Measurements from ENCODE around the gene CPEB1. TPM values are rescaled to one million over a fixed set of nuclear protein-coding genes. Genes with fewer than 3 reads are reported as not detected.

Gene CPEB1
- total and polyA plus RNA-seq, 2 donors from 2014 or later = 1.4 to 1.6 TPM

GRCh38 chr15:82553846-82554245 is 93.3 kb downstream of the CPEB1 start:
- Histone ChIP-seq H3K27me3 (ENCODE audit: control insufficient read depth, insufficient read depth, low read length) (no peaks in the 10 kb centered on the region), H3K4me1 (ENCODE audit: control insufficient read depth in 2 of 3, insufficient read depth in 2 of 3, low read depth in 1 of 3, low read length in 3 of 3) (no peaks in the 10 kb centered on the region), H3K4me3 (ENCODE audit: low read length in 3 of 3) (no peak overlapping the region), H3K9me3 (ENCODE audit: control insufficient read depth in 2 of 3, insufficient read depth in 1 of 3, low read length in 3 of 3) (no peaks in the 10 kb centered on the region), H3K9ac (ENCODE audit: low read length in 3 of 3) (no peak overlapping the region), H3K27ac (ENCODE audit: low read depth in 2 of 2, low read length in 2 of 2) (no peak overlapping the region), H3K36me3 (ENCODE audit: control insufficient read depth in 2 of 3, insufficient read depth in 3 of 3, low read length in 3 of 3) (no peaks in the 10 kb centered on the region)
- intact Hi-C loops (cut with DNase I) = no loop called here
- DNase-seq = no peak
- no peak for TF ChIP-seq CTCF (IDR thresholded peaks at IDR 0.05; ENCODE audit: borderline replicate concordance, extremely low read depth, insufficient read depth)
- FAIRE-seq = no peak

GRCh38 chr15:82552861-82553260 is 94.3 kb downstream of the CPEB1 start:
- no peaks in the 10 kb centered on the region for H3K9me3 ChIP-seq (ENCODE audit: control insufficient read depth in 2 of 3, insufficient read depth in 1 of 3, low read length in 3 of 3)
- no peak overlapping the region for H3K9ac ChIP-seq (ENCODE audit: low read length in 3 of 3)
- no peak overlapping the region for H3K27ac ChIP-seq (ENCODE audit: low read depth in 2 of 2, low read length in 2 of 2)
- no peak overlapping the region for H3K4me3 ChIP-seq (ENCODE audit: low read length in 3 of 3)
- H3K4me1 ChIP-seq (ENCODE audit: control insufficient read depth in 2 of 3, insufficient read depth in 2 of 3, low read depth in 1 of 3, low read length in 3 of 3) = no peaks in the 10 kb centered on the region
- no peaks in the 10 kb centered on the region for H3K36me3 ChIP-seq (ENCODE audit: control insufficient read depth in 2 of 3, insufficient read depth in 3 of 3, low read length in 3 of 3)
- no peak for FAIRE-seq
- DNase-seq = no peak
- intact Hi-C loops (cut with DNase I) = no loop called here
- TF ChIP-seq CTCF (IDR thresholded peaks at IDR 0.05; ENCODE audit: borderline replicate concordance, extremely low read depth, insufficient read depth) = no peak
- no peaks in the 10 kb centered on the region for H3K27me3 ChIP-seq (ENCODE audit: control insufficient read depth, insufficient read depth, low read length)

- Histone ChIP-seq H3K4me3 (ENCODE audit: low read length in 3 of 3) (no peak overlapping the region), H3K4me1 (ENCODE audit: control insufficient read depth in 2 of 3, insufficient read depth in 2 of 3, low read depth in 1 of 3, low read length in 3 of 3) (no peaks in the 10 kb centered on the region), H3K9me3 (ENCODE audit: control insufficient read depth in 2 of 3, insufficient read depth in 1 of 3, low read length in 3 of 3) (no peaks in the 10 kb centered on the region), H3K27ac (ENCODE audit: low read depth in 2 of 2, low read length in 2 of 2) (no peak overlapping the region), H3K27me3 (ENCODE audit: control insufficient read depth, insufficient read depth, low read length) (no peaks in the 10 kb centered on the region), H3K36me3 (ENCODE audit: control insufficient read depth in 2 of 3, insufficient read depth in 3 of 3, low read length in 3 of 3) (no peaks in the 10 kb centered on the region), H3K9ac (ENCODE audit: low read length in 3 of 3) (no peak overlapping the region)
- DNase-seq (no peak), FAIRE-seq (no peak)
- intact Hi-C loops (cut with DNase I) = no loop called here
- no peak for TF ChIP-seq CTCF (IDR thresholded peaks at IDR 0.05; ENCODE audit: borderline replicate concordance, extremely low read depth, insufficient read depth)
These were observed 95.4 kb downstream of the CPEB1 start for GRCh38 chr15:82551646-82552247.

GRCh38 chr15:82549199-82549665 is 97.9 kb downstream of the CPEB1 start:
- Histone ChIP-seq H3K9ac (ENCODE audit: low read length in 3 of 3) (no peak overlapping the region), H3K4me3 (ENCODE audit: low read length in 3 of 3) (no peak overlapping the region), H3K4me1 (ENCODE audit: control insufficient read depth in 2 of 3, insufficient read depth in 2 of 3, low read depth in 1 of 3, low read length in 3 of 3) (no peaks in the 10 kb centered on the region), H3K27ac (ENCODE audit: low read depth in 2 of 2, low read length in 2 of 2) (no peak overlapping the region), H3K36me3 (ENCODE audit: control insufficient read depth in 2 of 3, insufficient read depth in 3 of 3, low read length in 3 of 3) (no peaks in the 10 kb centered on the region), H3K9me3 (ENCODE audit: control insufficient read depth in 2 of 3, insufficient read depth in 1 of 3, low read length in 3 of 3) (no peaks in the 10 kb centered on the region), H3K27me3 (ENCODE audit: control insufficient read depth, insufficient read depth, low read length) (no peaks in the 10 kb centered on the region)
- no peak for DNase-seq
- intact Hi-C loops (cut with DNase I) = no loop called here
- no peak for FAIRE-seq
- TF ChIP-seq CTCF (IDR thresholded peaks at IDR 0.05; ENCODE audit: borderline replicate concordance, extremely low read depth, insufficient read depth) = no peak
